Cardiac septum (tissue), 1 donor: ENCODE measurements around the gene TMEM200C. TPM values are rescaled to one million over a fixed set of nuclear protein-coding genes. Genes with fewer than 3 reads are reported as not detected.
"Not testable (repeated sequence)": the region's sequence is repeated elsewhere in the genome, so short reads cannot be mapped to it uniquely, and the experiment has no call there.

ENCODE experiments used
- DNase-seq: peaks from one replicate; pipeline ENCODE4 v3.0.0-alpha.2; 2020; ENCODE audit warnings: low spot score
- intact Hi-C: fragments of 100-400 bp; cut with DNase I; formaldehyde crosslinking; loops from one replicate; pipeline ENCODE4 v1.14.0; 2022
- total RNA-seq: library from RNA; stranded (reverse); fragmentation: NEBNext Ultra II Directional; extraction: Animal tissue kit (Norgen Biotek cat#: 25700); gene quantifications from one replicate; pipeline ENCODE4 v1.2.1, GENCODE V29; 2021
- donor health status: DM: no; HTN: no; CAD: no.

Gene TMEM200C
- total RNA-seq, 1 donor from 2014 or later: 1.0 TPM

DNA sequence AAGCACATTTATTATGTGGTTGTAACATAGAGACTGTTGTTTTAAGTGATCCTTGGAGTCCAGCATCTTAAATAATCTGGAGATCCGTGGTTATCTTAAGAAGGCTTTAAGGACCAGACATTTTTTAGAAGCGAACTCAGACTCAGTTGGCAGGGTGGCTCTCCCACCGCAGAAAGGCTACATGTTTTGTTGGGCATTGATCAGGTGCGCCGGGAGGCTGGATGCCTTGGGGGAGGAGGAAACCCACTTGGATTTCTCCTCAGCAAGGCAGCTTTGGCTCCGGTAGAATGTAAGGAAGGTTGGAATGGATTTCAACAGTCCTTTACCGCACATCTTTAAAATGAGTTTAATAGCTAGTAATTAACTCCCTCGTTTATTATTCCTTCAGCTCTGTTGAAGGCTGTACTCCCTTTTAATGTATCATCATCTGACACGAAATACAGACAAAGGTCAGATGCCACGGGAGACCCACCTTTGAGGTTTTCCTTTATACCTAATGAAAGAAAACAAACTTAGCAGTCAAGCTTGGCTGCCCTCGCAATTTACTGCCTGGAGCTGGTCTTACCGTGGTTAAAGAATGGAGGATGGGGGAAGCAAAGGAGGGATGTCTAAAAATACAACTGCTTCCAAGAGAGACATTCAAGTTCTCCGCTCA, 1.2 kb downstream of the TMEM200C start:
- intact Hi-C loops: no loop called here
- DNase-seq: no peak

DNA sequence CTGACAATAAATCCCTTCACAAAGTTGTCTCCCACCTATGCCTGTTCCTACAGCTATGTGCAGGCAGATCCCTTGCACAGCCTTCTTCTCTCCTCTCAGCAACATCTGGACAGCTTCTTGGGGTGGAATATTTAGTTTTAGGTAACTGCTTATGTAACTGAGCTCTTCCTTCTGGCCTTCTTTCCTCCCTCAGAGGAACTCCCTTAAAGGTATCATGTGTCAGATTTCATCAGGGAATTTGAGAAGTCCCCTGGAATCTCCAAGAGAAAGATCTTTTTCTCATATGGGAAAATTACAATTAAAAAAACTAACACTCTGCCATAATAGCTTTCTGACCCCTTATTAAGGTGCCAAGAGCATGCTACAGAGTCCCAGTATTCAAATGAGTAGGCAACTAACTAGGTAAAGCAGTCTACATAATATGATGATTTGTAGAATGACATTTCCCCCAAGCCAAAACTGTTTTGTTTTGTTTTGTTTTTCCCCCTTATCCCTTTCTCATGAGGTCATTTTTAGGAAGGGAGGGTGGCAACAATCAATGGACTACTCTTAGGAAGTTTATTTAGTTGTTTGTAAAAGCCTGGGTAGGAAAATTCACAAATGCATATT, 2.4 kb downstream of the TMEM200C start:
- intact Hi-C loops: no loop called here
- DNase-seq: no peak

DNA sequence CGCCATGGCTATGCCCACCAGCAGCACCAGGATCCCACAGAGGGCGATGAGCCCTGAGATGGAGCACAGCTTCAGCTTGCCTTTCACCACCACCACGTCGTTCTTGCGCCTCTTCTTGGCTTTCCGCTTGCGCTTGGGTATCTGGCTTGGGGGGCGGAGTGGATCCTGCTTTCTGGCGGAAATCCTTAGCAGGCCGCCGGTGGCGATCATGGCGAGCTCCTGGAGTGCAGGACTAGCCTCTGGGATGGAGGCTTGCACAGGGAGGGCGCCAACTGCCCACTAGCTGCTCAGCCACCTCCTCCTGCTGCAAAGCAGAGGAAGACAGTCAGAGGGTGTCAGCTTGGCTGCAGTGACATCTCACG, 3.5 kb downstream of the TMEM200C start:
- intact Hi-C loops: no loop called here
- no peak for DNase-seq

DNA sequence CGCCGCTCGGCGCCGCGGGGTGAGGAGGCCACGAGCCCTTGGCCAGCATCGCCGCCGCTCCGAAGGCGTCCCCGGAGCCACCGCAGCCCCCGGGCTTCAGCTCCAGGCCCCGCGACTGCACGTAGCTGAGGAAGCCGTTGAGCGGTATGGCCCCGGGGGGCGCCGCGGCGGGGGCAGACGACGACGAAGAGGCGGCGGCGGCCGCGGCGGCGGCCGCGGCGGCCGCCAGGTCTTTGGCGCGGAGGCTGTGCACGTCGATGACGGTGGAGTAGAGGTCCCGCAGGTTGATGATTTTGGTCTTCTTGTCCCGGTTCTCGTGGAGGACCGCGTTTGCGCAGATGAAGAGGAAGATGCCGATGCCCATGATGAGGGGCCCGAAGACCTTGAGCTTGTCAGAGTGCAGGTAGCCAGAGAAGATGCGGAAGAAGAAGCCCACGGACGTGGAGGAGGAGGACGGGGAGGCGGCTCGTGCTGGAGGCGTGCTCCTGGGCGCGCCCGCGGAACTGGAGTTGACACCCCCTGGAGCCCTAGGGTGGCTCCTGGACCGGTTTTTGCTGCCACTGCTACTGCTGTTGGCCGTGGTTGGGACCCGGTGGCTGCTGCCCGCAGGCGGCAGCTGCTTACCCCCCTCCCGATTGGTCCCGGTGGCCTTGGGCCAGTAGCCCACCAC, 4.0 kb downstream of the TMEM200C start:
- DNase-seq: no peak
- intact Hi-C loops: no loop called here

DNA sequence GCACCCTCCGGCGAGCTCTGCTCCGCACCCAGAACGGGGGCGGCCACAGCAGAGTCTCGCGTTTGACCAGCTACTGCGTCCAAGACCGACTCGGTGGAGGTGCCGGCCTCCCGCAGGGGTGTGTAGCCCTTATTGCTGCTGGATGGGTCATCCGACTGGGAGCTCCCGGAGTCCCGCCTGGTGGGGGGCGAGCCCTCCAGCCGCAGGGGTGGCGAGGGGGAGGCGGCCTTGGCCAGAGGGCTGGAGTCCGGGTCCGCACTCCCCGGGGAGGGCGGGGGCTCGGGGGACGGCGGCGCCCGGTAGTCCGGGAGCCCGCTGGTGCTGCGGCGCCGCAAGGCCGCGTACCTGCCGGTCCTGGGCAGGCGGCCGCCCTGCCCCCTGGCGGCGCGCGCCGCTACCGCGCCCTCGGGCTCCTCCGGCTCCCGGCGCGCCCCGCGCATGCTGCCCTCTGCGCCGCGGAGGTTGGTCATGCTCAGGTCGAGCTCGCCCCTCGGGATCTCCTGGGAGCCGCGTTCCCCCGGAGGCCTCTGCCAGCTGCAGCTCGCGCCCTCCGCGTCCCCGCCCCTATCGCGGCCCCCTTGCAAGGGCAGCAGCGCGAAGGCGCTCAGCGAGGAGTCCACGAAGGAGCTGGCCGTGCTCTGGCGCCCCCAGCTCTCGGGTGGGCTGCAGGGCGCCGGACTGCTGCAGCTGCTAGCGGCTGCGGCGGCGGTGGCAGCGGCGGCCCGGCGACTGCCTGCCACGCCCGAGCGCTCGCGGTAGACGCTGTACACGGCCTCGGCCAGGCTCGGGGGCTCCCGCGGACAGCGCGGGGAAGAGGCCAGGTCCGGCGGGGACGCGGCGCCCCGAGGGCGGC, 4.8 kb downstream of the TMEM200C start:
- DNase-seq: no peak
- intact Hi-C loops: no loop called here

DNA sequence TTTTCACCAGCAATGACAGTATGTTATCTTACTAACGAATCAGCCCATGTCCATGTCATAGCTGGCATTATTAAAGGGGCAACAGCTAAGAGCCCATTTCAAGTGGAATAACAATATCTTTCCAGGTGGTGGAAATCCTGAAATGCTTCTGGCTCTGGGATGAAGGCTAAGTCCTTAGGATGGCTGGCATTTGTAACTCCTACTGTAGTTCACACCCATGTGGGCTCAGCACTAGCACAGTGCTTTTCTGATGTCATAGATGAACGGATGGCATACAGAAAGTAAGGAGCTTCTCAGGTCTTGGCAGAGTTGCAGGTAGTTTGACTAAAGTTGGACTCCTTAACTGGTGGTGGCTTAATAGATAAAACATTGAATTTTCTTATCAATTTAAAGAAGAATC, 10.0 kb downstream of the TMEM200C start:
- no peak for DNase-seq
- intact Hi-C loops: no loop called here

DNA sequence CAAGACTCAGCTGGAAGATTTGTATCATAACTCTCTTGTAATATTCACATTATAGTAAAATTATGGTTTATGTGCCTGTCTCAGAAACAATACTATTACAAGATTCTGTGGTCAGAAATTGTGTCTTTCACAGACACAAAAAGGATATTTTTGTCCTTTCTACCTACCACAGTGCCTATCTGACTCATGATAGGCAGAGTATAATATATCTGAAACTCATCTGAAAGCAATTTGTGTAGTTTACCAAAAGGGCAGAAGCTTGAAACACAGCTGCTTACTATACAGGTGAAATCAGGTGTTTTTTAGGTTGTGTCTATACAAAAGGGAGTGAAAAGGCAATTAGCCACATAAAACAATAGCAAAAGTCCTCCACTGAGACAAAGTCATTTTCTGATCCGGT, 10.9 kb downstream of the TMEM200C start:
- no peak for DNase-seq
- intact Hi-C loops: no loop called here

DNA sequence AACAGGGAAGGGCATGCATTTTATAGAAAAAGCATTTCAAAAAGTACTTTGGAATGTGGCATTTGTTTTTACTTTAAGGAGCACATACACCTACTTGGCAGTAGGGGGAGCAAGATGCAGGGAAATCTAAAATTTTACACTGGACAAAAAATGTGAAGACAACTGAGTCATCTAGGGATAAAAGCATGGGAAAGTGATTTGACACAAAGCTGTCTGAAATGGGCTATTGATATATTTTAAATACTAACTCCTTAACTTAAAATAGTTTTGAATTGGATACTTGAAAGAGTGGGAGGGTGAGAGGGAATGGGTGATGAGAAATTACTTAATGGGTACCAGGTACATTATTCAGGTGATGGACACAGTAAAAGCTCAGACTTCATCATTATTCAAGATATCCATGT, 15.8 kb downstream of the TMEM200C start:
- intact Hi-C loops: loop anchor here (5.0 to 10.0 kb wide), 3 partner anchors 343 to 1005 kb away; no protein-coding TSS in a partner anchor
- DNase-seq: no peak

DNA sequence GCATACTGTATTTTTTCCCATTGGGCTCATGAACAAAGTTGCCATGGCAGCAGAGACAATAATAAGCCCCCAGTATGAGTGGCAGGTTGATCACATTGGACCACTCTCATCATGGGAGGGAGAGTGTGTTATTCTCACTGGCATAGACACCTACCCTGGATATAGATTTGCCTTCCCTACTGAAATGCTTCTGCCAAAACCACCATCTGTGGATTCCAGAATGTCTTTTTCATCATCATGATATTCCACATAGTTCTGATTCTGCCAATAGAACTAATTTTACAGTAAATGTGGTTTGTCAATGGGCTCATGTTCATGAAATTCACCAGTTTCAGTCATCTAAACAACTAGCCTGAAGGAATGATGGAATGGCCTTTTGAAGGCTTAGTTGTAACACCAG, 18.4 kb downstream of the TMEM200C start:
- no peak for DNase-seq
- intact Hi-C loops: loop anchor here (5.0 to 10.0 kb wide), 3 partner anchors 345 to 1008 kb away; no protein-coding TSS in a partner anchor

DNA sequence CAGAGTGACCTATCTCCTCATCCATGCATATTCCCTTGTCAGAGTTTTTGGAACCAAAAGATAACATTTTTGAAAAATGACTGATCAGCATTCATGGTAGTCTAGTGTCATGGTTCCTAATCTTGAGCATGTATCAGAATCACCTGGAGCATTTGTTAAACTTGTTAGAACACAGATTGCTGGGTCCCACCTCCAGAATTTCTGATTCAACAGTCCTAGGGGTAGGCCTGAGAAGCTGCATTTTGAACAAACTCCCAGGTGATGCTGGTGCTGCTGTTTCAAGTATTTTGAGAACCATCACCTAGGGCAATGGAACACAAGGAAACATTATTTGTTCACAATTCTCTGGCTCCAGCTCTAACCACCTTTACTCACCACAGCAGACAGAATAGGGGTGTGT, 21.0 kb downstream of the TMEM200C start:
- intact Hi-C loops: loop anchor here (10.0 kb wide), 1 partner anchor 1010 kb away; no protein-coding TSS in a partner anchor
- DNase-seq: no peak

DNA sequence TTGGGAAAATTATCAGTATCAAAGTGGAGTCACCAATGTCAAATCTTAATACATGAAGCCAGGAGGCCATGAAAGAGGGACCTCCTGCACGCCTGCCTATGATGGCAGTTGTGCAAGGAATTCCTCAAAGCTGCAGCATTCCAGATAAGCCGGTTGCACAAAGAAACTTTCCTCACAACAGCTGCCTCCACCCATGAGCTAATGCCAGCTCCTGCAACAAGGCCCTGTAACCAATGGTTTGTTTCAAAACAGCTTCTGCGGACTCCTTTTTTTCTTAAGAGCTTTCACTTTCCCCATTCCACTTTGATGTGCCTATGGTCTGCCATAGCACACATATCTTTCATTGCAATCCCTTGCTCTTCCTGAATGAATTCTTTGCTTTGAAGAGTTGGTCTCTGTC, 22.4 kb downstream of the TMEM200C start:
- no peak for DNase-seq
- intact Hi-C loops: loop anchor here (10.0 kb wide), 1 partner anchor 1012 kb away; no protein-coding TSS in a partner anchor

DNA sequence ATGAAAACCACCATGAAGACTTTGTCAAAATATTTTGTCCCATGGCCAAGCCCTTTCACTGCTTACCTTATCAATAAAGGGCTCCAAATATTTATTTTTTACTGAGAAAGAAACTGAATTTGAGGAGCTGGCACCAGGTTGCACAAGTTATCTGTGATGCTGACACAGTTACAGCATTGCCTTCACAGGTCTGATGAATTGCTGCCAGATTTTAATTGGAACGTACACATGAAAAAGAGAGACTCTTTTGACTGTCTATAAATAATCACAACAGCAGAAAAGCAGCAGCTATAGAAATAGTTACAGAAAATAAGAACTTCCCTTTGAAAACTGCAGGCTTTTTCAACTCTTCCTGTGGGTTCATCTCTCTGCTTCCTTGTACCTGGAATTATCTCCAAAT, 23.9 kb downstream of the TMEM200C start:
- intact Hi-C loops: loop anchor here (10.0 kb wide), 1 partner anchor 1013 kb away; no protein-coding TSS in a partner anchor
- no peak for DNase-seq

DNA sequence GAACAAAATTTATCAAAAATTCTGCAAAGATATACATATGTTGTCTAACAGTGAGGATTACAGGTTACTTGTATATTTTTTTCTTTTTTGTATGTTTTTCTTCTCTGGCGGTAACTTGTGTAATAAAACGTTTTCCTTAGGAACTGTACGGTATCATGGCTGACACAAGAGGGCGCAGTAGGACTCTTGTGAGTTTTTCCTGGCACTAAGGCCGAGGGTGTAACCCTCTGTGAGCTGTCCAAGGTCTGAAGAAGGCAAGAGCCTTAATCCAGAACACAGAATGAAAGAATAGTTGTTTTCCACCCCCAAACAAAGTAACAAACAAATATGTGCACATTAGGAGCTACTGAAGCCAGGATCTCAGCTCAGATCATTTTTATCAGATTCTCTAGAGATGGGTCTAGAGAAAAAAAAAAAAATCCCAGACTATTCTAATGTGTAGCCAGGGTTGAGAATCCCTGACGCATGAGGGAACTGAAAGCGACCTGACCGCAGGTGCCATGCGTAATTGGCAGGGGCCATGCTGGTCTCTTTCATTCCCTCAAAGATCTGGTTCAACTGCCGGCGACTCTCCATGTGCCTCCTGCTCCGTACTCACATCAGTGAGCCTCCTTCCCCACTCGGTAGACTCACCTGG, 27.0 kb downstream of the TMEM200C start:
- intact Hi-C loops: no loop called here
- no peak for DNase-seq

DNA sequence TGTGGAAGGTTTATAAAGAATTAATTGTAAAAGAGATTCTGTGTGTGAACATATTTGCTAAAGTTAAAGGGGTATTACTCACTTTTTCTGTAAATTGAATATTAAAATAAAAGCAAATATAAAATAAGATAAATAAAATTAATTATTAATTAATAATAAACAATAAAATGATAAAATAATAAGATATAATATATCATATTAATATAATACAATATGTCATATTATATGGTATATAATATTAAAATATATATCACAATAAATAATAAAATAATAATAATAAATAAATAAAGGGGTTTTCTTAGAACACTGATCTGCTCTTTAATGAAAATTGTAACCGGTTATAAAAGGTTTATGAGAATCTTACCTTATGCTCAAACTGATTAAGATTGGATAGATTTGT, 29.8 kb downstream of the TMEM200C start:
- intact Hi-C loops: no loop called here
- DNase-seq: no peak

DNA sequence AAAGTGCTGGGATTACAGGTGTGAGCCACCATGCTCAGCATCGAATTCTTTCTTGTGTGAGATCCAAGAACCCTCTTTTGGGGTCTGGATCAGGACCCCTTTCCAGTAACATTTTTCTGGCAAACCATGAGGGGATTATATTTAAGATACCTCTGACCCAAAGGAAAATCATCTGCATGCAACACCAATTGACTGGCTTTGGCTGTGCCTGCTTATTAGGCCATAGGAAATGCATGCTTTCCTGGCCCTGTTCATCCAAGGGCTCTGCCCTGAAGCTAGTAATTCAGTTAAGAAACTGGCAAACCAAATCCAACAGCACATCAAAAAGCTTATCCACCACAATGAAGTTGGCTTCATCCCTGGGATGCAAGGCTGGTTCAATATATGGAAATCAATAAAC, 33.2 kb downstream of the TMEM200C start:
- DNase-seq, intact Hi-C loops: not testable (repeated sequence)

DNA sequence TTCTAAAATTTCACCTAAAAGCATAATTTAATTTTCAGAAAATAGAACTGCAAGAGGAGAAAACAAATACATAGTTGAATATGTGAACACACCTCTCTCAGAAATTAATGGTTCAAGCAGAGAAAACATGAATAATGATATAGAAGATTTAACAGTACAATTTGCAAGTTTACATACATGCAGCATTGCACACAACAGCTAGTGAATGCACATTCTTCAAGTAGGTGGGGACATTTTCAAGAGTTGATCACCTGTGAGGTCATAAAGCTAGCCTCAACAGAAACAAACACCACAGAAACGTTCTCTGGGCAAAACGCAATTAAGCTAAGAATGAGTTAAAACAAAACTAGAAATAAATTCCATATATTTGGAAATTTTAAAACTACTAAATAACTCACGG, 38.1 kb downstream of the TMEM200C start:
- no peak for DNase-seq
- intact Hi-C loops: no loop called here

DNA sequence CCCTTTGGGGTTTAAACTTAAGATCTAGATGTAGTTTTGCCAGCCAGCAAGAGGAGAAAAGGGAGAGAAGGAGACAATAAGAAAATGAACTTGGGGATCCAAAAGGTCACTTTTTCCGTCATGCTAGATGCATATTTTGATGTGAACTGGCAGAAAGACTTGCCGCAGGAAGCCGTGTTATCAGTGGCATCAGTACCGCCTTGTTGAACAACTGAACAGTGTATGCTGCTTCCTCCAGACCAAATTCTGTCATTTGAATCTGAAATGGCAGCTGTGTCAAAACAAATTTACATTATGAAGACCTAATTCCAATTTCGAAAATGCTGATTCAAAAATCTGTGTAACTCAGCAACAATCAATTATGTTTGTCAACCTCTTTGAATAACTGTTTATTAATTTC, 42.1 kb downstream of the TMEM200C start:
- DNase-seq: no peak
- intact Hi-C loops: no loop called here

DNA sequence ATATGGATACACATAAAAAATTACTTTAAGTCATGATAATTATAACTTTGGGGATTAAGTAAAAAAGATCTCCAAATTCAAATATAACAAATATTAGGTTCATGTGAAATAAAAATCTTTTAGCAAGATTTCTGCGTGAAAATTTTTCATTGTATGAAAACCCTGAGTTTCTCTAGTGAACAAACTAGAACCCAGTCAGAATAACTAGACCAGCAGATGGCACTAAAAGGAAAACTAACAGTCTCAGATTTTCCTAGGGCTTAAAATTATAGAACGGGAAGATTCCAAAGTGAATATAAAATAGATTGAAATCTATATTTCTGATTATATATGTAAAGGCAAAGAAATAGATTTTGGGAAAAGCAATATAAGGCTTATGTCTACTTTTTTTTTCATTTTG, 43.3 kb downstream of the TMEM200C start:
- intact Hi-C loops: no loop called here
- DNase-seq: no peak

DNA sequence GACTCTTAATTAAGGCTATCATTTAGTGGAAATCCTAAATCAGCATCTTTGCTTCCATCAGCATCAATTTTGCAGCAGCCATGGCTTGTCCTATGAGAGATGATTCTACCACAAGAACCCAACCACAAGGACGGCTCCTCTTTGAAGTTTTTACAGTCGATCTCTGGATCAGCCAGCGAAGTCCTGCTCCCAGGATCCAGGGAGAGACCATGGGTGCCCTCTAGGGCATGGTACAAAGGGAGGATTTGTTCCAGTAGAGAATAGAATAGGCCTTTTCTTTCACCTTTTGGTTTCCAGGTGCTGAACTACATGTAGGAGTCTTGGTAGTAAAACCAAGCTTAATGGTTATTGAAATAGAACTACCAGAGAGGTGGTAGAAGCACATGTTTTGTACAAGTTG, 52.7 kb downstream of the TMEM200C start:
- intact Hi-C loops: loop anchor here (5.0 kb wide), 1 partner anchor 770 kb away; no protein-coding TSS in a partner anchor
- DNase-seq: no peak
